ENCODE measurements around the gene ARID4A. TPM values are rescaled to one million over a fixed set of nuclear protein-coding genes. Genes with fewer than 3 reads are reported as not detected.
"Not testable (repeated sequence)": the region's sequence is repeated elsewhere in the genome, so short reads cannot be mapped to it uniquely, and the experiment has no call there.

Gene ARID4A
- total RNA-seq, 3 donors from 2014 or later: 24.6 to 33.1 (median 28.0) TPM

DNA sequence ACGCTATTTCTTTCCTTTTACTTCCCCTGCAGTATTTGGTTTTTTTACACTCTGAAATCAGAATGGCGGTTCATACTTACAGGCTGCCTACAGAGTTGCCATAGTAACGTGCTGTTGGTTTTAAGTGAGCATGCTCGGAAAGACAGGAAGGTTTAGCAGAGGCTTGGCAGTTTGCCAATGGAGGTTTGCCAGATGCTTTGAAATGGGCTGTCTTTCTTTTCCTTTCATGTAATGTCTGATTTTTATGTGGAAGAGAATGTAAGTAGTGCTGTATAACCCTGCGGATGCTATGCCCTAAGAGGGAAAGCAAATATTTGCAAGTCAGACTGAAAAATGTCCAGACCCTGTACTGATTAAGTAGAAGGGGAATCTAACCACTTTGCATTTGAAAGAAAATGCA, 32.8 kb downstream of the ARID4A start:
- Histone ChIP-seq H3K27ac (peak overlapping the region; percentile 20 to 35), H3K4me3 (peak overlapping the region in 1 of 3 donors; percentile 29), H3K9me3 (no peaks in the 10 kb centered on the region), H3K27me3 (no peaks in the 10 kb centered on the region), H3K4me1 (no peaks in the 10 kb centered on the region), H3K36me3 (peaks cover 5% of the 10 kb centered on the region)
- intact Hi-C loops (cut with DNase I; ENCODE audit: low total_unique reads): no loop called here
- TF ChIP-seq, protein P1, sequence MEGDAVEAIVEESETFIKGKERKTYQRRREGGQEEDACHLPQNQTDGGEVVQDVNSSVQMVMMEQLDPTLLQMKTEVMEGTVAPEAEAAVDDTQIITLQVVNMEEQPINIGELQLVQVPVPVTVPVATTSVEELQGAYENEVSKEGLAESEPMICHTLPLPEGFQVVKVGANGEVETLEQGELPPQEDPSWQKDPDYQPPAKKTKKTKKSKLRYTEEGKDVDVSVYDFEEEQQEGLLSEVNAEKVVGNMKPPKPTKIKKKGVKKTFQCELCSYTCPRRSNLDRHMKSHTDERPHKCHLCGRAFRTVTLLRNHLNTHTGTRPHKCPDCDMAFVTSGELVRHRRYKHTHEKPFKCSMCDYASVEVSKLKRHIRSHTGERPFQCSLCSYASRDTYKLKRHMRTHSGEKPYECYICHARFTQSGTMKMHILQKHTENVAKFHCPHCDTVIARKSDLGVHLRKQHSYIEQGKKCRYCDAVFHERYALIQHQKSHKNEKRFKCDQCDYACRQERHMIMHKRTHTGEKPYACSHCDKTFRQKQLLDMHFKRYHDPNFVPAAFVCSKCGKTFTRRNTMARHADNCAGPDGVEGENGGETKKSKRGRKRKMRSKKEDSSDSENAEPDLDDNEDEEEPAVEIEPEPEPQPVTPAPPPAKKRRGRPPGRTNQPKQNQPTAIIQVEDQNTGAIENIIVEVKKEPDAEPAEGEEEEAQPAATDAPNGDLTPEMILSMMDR (IDR thresholded peaks at IDR 0.05): no peak
- TF ChIP-seq POLR2AphosphoS5 (IDR thresholded peaks at IDR 0.05): peak in 1 of 3 donors; percentile 15
- TF ChIP-seq POLR2A (IDR thresholded peaks at IDR 0.05): no peak
- DNase-seq (ENCODE audit: low spot score in 2 of 2): peak; percentile 67 to 72

DNA sequence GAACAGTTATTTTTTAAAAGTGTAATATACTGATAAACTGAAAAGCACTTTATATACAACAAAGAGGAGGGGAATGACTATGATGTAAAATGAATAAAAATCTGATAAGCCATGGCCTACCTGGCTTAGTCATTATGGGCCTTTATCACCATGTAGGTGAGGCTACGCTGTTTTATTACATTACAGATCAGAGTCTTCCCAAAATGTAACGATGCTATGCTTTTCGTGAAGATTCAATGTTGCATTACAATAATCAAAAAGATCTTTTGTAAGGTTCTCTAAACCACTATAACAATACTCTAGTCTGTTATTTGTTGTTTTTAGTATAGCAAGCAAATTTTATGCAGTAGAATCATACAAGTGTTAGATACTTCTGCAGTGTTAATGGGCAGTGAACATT, 34.2 kb downstream of the ARID4A start:
- TF ChIP-seq, protein P1 (IDR thresholded peaks at IDR 0.05): no peak
- TF ChIP-seq POLR2AphosphoS5 (IDR thresholded peaks at IDR 0.05): no peak
- TF ChIP-seq POLR2A (IDR thresholded peaks at IDR 0.05): no peak
- Histone ChIP-seq H3K36me3 (peaks cover 5% of the 10 kb centered on the region), H3K4me3 (no peak overlapping the region), H3K27me3 (no peaks in the 10 kb centered on the region), H3K9me3 (no peaks in the 10 kb centered on the region), H3K27ac (no peak overlapping the region), H3K4me1 (no peaks in the 10 kb centered on the region)
- intact Hi-C loops (cut with DNase I; ENCODE audit: low total_unique reads): no loop called here
- DNase-seq (ENCODE audit: low spot score in 2 of 2): no peak

DNA sequence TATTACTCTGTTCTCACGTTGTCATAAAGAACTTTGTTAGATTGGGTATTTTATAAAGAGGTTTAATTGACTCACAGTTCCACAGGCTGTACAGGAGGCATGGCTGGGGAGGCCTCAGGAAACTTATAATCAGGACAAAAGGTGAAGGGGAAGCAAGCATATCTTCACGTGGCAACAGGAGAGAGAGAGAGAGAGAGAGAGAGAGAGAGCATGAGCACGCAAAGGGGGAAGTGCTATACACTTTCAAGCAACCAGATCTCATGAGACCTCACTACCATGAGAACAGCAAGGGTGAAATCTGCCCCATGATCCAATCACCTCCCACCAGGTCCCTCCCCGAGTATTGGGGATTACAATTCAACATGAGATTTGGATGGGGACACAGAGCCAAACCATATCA, 41.3 kb downstream of the ARID4A start:
- H3K27ac ChIP-seq; H3K4me1 ChIP-seq; H3K27me3 ChIP-seq; H3K36me3 ChIP-seq; DNase-seq (ENCODE audit: low spot score in 2 of 2); H3K9me3 ChIP-seq; H3K4me3 ChIP-seq: not testable (repeated sequence)
- intact Hi-C loops (cut with DNase I; ENCODE audit: low total_unique reads): loop anchor here (2.0 kb wide), 1 partner anchor 21 kb away; no protein-coding TSS in a partner anchor

DNA sequence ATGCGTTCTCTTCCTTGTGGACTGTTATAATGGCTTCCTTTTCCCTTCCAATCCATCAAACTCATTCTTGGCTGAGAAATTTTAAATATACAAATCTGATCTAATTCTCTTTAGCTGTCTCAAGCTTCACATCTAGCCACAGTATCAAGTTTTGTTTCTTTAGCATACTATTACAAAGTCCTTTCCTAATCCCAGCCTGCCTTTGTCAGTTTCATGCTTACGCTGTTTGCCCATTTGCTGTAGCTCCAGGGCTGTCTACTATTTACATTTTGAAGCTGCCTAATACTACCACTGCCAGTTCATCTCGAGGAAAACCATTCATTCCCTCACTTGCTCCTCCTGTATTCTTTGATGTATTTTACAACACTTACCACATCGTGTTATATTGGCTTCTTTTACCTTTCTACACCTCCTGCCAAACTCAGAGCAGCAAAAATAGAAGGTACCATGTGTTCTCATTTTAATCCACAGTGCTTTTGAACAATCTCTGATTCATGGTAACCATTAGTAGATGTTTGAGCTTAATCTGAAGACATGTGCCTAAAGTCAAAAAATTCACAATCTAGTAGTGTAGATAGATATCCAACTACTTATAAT, 42.9 kb downstream of the ARID4A start:
- Histone ChIP-seq H3K4me3 (no peak overlapping the region), H3K27me3 (no peaks in the 10 kb centered on the region), H3K27ac (no peak overlapping the region), H3K9me3 (no peaks in the 10 kb centered on the region), H3K36me3 (peaks cover 5% of the 10 kb centered on the region), H3K4me1 (no peaks in the 10 kb centered on the region)
- intact Hi-C loops (cut with DNase I; ENCODE audit: low total_unique reads): no loop called here
- TF ChIP-seq POLR2AphosphoS5 (IDR thresholded peaks at IDR 0.05) (no peak), POLR2A (IDR thresholded peaks at IDR 0.05) (no peak)
- TF ChIP-seq, protein P1 (IDR thresholded peaks at IDR 0.05): no peak
- DNase-seq (ENCODE audit: low spot score in 2 of 2): no peak

DNA sequence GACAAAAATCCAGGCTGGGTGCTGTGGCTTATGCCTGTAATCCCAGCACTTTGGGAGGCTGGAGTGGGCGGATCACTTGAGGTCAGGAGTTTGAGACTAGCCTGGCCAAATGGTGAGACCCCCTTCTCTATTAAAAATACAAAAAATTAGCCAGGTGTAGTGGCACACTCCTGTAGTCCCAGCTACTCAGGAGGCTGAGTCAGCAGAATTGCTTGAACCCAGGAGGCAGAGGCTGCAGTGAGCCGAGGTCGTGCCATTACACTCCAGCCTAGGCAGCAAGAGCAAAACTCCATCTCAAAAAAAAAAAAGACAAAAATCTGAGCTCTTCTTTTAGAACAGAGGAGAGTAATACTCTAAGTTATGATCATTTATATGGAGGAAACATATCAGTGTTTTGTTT, 45.2 kb downstream of the ARID4A start:
- H3K27me3 ChIP-seq; H3K36me3 ChIP-seq; DNase-seq (ENCODE audit: low spot score in 2 of 2); H3K9me3 ChIP-seq; intact Hi-C loops (cut with DNase I; ENCODE audit: low total_unique reads); H3K4me3 ChIP-seq; H3K4me1 ChIP-seq; H3K27ac ChIP-seq: not testable (repeated sequence)

DNA sequence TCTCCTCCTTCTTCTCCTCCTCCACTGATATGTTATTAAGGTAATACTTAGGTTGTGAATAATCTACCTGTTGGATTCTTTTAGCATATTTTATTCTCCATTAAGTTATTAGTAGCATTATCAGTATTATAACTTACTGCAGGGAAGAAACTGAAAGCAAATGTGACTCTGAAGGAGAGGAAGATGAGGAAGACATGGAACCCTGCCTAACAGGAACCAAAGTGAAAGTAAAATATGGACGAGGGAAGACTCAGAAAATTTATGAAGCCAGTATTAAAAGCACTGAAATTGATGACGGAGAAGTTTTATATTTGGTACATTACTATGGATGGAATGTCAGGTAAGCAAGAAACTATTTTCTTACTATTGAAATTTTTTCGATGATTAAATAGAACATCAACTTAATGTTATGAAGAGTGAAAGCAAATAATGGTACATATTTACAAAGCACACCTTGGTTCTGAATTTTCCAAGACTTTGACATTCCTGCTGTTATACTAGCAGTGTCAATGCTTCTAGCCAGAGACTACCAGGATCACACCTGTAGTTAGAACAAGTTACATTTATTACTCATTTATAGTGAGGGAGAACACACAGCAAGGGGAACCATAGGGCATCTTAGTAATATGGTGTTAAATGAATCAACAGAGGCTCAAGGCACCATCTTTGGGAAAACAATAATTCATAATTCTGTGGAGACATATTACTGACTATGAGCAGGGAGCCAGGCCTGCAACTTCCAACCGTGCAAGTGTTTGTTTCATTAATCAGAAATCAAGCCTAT, 55.4 kb downstream of the ARID4A start:
- peak overlapping the region; percentile 8 to 10 for H3K27ac ChIP-seq
- no peak for DNase-seq (ENCODE audit: low spot score in 2 of 2)
- H3K36me3 ChIP-seq: no peaks in the 10 kb centered on the region
- peak overlapping the region in 1 of 3 donors; percentile 43 for H3K4me3 ChIP-seq
- no peaks in the 10 kb centered on the region for H3K27me3 ChIP-seq
- no peaks in the 10 kb centered on the region for H3K9me3 ChIP-seq
- TF ChIP-seq POLR2AphosphoS5 (IDR thresholded peaks at IDR 0.05) (no peak), POLR2A (IDR thresholded peaks at IDR 0.05) (no peak)
- TF ChIP-seq, protein P1 (IDR thresholded peaks at IDR 0.05): no peak
- intact Hi-C loops (cut with DNase I; ENCODE audit: low total_unique reads): no loop called here
- no peaks in the 10 kb centered on the region for H3K4me1 ChIP-seq

All from breast epithelium (tissue), 4 donors.